GM10266 (cell line): Measurements from ENCODE around the gene GPX8.

Experiments
- DNase-seq: peaks from one replicate; pipeline ENCODE4 v3.0.0; 2012; ENCODE audit errors: extremely low spot score
- TF ChIP-seq, protein P1 (sequence below): IDR thresholded peaks from 2 replicates; pipeline ENCODE4 v1.5.1; 2012; ENCODE audit warnings: mild to moderate bottlenecking, low read depth; ENCODE audit not compliant: control insufficient read depth, insufficient read depth; ENCODE audit errors: missing control alignments

Gene GPX8

DNA sequence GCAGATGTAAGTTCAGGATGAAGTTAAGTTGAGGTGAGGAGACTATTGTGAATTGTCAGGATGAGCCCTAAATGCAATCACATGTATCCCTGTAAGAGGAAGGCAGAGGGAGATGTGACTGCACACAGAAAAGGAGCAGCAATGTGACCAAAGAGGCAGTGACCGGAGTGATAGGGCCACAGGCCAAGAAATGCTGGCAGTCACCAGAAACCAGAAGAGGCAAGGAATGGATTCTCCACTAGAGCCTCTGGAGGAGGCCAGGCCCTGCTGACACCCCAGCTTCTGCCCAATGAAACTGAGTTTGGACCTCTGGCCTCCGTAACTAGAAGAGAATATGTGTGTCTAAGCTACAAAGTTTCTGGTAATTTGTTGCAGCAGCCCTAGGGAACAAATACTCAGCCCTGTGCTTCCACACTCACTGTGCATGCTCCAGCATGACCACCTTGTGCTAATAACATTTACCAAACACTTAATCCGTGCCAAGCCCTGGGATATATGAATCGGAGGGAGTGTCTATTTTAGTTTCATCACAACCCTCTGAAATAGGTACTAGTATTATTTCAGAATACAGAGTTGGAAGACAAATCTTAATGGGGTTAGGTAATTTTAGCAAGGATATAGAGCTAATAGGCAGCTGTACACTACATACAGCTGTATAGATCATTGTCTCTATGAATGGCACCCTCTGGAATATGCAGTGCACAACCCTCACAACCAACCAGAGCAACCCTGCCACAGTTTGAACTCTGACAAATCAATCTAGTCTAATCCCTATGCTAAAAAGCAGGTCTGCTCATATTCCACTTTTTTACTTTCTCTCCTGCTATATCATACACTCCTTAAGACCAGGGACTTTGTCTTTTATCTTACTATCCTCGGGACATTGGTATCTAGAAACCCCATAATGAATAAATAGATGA, 7.8 kb upstream of the GPX8 start:
- DNase-seq = no peak
- TF ChIP-seq, protein P1, sequence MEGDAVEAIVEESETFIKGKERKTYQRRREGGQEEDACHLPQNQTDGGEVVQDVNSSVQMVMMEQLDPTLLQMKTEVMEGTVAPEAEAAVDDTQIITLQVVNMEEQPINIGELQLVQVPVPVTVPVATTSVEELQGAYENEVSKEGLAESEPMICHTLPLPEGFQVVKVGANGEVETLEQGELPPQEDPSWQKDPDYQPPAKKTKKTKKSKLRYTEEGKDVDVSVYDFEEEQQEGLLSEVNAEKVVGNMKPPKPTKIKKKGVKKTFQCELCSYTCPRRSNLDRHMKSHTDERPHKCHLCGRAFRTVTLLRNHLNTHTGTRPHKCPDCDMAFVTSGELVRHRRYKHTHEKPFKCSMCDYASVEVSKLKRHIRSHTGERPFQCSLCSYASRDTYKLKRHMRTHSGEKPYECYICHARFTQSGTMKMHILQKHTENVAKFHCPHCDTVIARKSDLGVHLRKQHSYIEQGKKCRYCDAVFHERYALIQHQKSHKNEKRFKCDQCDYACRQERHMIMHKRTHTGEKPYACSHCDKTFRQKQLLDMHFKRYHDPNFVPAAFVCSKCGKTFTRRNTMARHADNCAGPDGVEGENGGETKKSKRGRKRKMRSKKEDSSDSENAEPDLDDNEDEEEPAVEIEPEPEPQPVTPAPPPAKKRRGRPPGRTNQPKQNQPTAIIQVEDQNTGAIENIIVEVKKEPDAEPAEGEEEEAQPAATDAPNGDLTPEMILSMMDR = no peak

DNA sequence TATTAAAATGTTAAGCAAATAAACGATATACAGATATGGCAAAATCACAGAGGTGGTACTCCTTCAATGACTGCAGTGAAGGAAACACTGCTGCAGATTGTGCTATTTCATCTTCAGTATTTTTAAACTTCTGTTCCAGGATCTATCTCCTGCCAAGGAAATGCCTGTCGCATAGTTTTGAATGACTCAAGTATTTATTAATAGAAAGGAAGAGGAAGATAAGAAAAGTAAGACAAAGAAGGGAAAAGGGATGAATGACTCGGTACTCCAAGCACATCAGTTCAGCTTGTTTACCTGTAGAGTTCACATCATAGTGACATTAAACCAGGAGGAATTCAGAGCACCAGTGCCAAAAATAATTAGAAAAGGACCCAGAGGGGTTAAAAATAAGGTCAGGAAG, 5.1 kb upstream of the GPX8 start:
- TF ChIP-seq, protein P1 = no peak

DNA sequence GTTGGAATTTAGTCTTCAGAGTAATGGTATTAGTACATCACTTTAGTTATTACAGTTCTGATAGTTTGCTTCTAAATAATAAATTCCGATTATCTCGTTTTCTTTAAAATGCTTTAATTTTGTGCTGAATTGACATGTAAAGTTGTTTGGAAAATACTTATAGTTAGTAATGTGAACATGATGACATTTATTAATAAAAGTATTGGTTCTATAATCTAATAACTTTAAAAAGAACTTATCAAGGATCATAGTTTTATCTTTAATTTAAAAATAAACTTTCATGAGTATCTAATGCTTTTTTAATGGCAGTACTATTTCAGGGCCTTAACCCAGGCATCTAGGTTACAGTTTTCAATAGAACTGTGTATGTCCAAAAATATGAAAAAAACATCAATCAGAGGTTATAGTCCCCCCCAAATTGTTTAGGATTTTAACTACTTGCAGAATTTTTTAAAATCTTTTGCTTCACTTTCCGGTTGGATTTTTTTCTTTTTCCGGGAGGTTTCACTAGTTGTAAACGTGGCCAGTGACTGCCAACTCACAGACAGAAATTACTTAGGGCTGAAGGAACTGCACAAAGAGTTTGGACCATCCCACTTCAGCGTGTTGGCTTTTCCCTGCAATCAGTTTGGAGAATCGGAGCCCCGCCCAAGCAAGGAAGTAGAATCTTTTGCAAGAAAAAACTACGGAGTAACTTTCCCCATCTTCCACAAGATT, 680 bp downstream of the GPX8 start:
- TF ChIP-seq, protein P1 = no peak
- DNase-seq = no peak

More for the DNA sequence above, 5.1 kb upstream of the GPX8 start:
- DNase-seq = no peak

DNA sequence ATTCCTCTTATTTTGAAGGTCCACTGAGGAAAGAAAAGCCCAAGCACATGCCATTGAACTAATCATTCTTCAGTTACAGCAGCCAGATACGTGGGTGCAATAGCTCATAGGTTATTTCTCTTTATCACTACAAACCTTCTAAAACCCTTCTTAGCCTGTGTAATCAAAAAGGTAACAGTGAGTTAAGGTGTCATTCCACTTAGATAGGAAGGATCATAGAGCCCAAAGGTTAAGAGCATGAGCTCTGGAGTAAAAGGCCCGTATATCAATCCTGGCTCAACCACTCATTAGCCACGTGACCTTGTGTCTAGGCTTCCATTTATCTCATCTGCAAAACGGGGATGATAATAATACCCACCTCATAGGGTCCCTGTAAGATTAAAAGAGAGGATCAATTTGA, 2.7 kb downstream of the GPX8 start:
- no peak for DNase-seq
- TF ChIP-seq, protein P1 = no peak

DNA sequence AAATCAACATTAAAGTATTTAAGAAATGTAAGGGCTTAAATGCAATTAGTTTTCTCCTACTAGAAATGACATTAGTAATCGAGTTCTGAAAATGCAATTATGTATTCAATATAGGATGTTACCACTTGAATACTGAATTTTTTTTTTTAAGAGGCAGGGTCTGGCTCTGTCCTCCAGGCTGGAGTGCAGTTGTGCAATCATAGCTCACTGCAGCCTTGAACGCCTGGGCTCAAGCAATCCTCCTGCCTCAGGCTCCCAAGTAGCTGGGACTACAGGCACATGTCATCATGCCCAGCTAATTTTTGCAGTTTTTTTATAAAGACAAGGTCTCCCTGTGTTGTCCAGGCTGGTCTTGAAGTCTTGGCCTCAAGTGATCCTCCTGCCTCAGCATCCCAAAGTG, 11.5 kb downstream of the GPX8 start:
- TF ChIP-seq, protein P1 = no peak

DNA sequence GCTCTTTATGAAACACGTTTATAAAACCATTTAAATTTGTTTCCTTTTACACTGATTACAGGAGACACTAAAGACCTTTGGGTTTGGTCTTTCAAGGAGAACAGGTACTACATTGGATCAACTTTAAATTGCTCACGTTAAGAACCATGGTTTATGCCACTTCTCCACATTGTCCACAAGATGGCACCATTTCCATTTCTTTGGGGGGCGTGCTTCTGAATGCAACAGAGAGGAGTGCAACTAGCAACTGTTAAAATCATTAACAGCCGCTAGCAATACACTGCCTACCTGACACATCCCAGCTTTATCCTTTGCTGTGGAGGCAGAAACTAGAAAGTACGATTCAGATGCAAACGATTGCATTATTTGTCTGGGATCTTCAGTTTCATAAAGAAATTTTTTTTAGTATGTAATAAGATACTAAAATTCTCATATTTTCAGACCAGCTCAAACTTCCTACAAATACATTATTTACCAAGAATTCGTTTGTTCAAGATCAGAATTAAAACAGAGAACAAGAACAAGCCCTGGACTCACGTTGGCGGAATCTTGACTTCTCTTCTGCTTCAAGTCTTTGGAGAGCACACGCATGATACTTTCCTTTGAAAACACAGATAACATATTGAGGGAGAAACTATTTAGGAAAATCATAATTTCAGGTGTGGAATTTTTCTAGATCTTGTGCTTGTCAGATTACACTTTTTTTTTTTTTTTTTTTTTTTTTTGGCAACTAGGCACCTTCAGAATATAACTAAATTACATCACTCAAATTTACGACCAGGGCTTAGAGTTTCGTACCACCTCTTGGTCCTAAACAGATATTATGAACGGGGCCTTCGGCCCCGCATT, 12.3 kb downstream of the GPX8 start:
- peak; percentile 85 for DNase-seq
- TF ChIP-seq, protein P1 = peak; percentile 83

More for the DNA sequence above, 11.5 kb downstream of the GPX8 start:
- no peak for DNase-seq
